Nephron (organoid): ENCODE measurements around the gene HCST.
"Not testable (repeated sequence)": the region's sequence is repeated elsewhere in the genome, so short reads cannot be mapped to it uniquely, and the experiment has no call there.

Source experiments
- H3K27ac Mint-ChIP-seq, 3 experiments: 2 replicates each; pipeline ENCODE4 v1.8.0; 2020; ENCODE audit warnings: mixed read lengths in 3 of 3, mild to moderate bottlenecking in 2 of 3, moderate library complexity in 1 of 3
- H3K27me3 Mint-ChIP-seq: 2 replicates; pipeline ENCODE4 v1.8.0; 2021; ENCODE audit warnings: low read depth, mild to moderate bottlenecking, moderate library complexity, mixed read lengths
- H3K36me3 Mint-ChIP-seq: 2 replicates; pipeline ENCODE4 v1.8.0; 2020; ENCODE audit warnings: low read depth, mixed read lengths
- H3K4me1 Mint-ChIP-seq: 2 replicates; pipeline ENCODE4 v1.8.0; 2020; ENCODE audit warnings: mixed read lengths
- H3K4me3 Mint-ChIP-seq, 3 experiments: 2 replicates each; pipeline ENCODE4 v1.8.0; 2020; ENCODE audit warnings: mild to moderate bottlenecking in 3 of 3, mixed read lengths in 3 of 3, moderate library complexity in 2 of 3
- H3K9me3 Mint-ChIP-seq: 2 replicates; pipeline ENCODE4 v1.8.0; 2020; ENCODE audit warnings: mixed read lengths
- TF ChIP-seq, protein P1 (sequence below), 3 experiments: fragments of 200-600 bp; sonication (generic); IDR thresholded peaks; one replicate each; pipeline ENCODE4 v1.5.0; 2021; ENCODE audit warnings: antibody characterized with exemption in 3 of 3; ENCODE audit not compliant: unreplicated experiment in 3 of 3

Gene HCST

DNA sequence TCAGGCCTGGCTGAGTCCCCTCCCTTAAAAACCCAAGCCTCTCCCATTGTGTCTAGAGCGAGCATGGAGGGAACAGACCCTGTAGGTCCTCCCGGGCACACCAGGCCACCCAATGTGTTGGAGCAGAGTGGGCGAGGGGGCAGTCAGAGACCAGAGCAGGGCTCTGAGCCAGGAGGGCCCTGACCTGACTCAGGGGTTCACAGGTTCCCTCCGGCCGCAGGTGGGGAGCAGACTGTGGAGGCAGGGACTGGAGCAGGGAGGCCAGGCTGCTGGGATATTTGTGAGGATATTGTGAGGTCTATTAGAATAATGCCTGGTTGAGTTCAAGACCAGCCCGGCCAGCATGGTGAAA is 7.3 kb downstream of the HCST start:
- H3K9me3 Mint-ChIP-seq = no peaks in the 10 kb centered on the region
- no peak overlapping the region for H3K27ac Mint-ChIP-seq
- TF ChIP-seq, protein P1, sequence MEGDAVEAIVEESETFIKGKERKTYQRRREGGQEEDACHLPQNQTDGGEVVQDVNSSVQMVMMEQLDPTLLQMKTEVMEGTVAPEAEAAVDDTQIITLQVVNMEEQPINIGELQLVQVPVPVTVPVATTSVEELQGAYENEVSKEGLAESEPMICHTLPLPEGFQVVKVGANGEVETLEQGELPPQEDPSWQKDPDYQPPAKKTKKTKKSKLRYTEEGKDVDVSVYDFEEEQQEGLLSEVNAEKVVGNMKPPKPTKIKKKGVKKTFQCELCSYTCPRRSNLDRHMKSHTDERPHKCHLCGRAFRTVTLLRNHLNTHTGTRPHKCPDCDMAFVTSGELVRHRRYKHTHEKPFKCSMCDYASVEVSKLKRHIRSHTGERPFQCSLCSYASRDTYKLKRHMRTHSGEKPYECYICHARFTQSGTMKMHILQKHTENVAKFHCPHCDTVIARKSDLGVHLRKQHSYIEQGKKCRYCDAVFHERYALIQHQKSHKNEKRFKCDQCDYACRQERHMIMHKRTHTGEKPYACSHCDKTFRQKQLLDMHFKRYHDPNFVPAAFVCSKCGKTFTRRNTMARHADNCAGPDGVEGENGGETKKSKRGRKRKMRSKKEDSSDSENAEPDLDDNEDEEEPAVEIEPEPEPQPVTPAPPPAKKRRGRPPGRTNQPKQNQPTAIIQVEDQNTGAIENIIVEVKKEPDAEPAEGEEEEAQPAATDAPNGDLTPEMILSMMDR (IDR thresholded peaks at IDR 0.05; ENCODE audit: unreplicated experiment in 3 of 3) = no peak
- no peaks in the 10 kb centered on the region for H3K36me3 Mint-ChIP-seq
- H3K27me3 Mint-ChIP-seq = peaks cover 4% of the 10 kb centered on the region
- H3K4me1 Mint-ChIP-seq = no peaks in the 10 kb centered on the region
- H3K4me3 Mint-ChIP-seq = no peak overlapping the region

DNA sequence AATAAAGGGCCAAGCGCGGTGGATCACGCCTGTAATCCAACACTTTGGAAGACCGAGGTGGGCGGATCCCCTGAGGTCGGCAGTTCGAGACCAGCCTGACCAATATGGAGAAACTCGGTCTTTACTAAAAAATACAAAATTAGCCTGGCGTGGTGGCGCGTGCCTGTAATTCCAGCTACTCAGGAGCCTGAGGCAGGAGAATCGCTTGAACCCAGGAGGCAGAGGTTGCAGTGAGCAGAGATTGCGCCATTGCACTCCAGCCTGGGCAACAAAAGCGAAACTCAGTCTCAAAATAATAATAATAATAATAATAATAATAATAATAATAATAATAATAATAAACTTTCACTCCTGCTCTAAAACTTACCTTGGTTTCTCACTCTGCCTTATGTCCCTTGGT is 8.0 kb downstream of the HCST start:
- not testable (repeated sequence) for H3K27ac Mint-ChIP-seq, H3K27me3 Mint-ChIP-seq, H3K36me3 Mint-ChIP-seq, H3K4me1 Mint-ChIP-seq, H3K9me3 Mint-ChIP-seq, H3K4me3 Mint-ChIP-seq

DNA sequence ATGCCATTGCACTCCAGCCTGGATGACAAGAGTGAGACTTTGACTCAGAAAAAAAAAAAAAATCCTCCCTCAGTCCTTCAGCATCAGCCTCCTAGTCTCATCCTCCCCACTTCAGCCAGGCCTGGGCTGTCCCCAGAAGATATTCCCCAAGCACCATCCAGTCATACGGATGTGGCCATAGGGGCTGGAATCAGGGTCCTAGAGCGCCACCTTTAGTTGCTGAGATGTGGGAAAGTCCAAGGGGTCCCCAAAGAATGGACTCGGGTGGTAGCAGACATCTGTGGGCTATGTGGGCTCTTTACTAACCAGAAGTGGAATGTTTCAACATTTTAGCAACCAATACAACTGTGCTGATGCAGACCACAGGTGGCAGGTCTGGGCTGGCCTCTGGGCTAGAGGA is 8.8 kb downstream of the HCST start:
- Mint-ChIP-seq H3K27ac (no peak overlapping the region), H3K27me3 (peaks cover 4% of the 10 kb centered on the region), H3K9me3 (no peaks in the 10 kb centered on the region), H3K4me1 (no peaks in the 10 kb centered on the region), H3K36me3 (no peaks in the 10 kb centered on the region), H3K4me3 (no peak overlapping the region)
- TF ChIP-seq, protein P1 (IDR thresholded peaks at IDR 0.05; ENCODE audit: unreplicated experiment in 3 of 3) = no peak

DNA sequence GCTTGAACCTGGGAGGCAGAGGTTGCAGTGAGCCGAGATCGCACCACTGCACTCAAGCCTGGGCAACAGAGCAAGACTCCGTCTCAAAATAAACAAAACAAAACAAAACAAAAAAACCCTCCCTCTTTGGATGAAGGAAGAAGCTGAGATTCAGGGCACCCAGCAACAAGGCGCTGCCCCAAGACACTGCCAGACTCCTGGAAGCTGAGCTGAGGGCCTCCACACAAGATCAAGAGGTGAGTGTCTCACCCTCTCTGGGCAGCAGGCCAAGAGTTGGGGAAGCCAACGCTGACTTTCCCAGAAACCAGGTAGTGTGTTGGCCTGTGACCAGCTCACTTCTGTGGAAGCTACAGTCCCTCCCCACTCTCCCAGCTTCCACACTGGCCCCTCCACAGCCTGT is 9.5 kb downstream of the HCST start:
- no peak overlapping the region for H3K4me3 Mint-ChIP-seq
- no peak overlapping the region for H3K27ac Mint-ChIP-seq
- peaks cover 4% of the 10 kb centered on the region for H3K27me3 Mint-ChIP-seq
- TF ChIP-seq, protein P1 (IDR thresholded peaks at IDR 0.05; ENCODE audit: unreplicated experiment in 3 of 3) = no peak
- H3K36me3 Mint-ChIP-seq = no peaks in the 10 kb centered on the region
- H3K9me3 Mint-ChIP-seq = no peaks in the 10 kb centered on the region
- no peaks in the 10 kb centered on the region for H3K4me1 Mint-ChIP-seq

DNA sequence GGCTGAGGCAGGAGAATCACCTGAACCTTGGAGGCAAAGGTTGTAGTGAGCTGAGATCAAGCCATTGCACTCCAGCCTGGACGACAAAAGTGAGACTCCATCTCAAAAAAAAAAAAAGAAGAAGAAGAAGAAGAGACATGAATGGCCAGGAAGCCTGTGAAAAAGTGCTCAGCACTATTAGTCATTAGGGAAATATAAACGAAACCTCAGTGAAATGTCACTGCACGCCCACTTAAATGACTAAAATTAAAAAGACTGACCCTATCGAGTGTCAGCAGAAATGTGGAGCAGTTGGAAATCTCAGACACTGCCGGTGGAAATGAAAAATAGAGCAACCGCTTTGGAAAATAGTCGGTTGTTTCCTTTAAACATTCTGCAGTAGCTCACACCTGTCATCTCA is 11.3 kb downstream of the HCST start:
- Mint-ChIP-seq H3K27ac (no peak overlapping the region), H3K27me3 (peaks cover 4% of the 10 kb centered on the region), H3K36me3 (no peaks in the 10 kb centered on the region), H3K4me3 (no peak overlapping the region), H3K9me3 (no peaks in the 10 kb centered on the region), H3K4me1 (no peaks in the 10 kb centered on the region)
- TF ChIP-seq, protein P1 (IDR thresholded peaks at IDR 0.05; ENCODE audit: unreplicated experiment in 3 of 3) = no peak

DNA sequence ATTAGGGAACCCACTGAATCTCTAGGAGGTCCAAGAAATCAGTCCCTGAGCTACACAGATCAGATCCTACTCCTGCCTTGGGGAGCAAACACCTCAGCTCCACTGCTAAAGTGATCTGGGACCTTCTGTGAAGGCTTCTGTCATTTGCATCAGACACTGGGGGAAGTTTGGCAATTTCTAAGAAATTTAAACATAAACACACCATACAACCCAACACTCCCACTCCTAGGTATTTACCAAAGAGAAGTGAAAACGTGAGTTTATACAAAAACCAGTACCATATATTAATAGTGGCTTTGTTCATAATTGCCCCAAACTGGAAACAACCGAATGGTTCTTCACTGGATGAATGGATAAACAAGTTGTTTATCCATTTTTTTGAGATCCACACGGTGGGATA is 13.1 kb downstream of the HCST start:
- Mint-ChIP-seq H3K27me3 (no peaks in the 10 kb centered on the region), H3K9me3 (no peaks in the 10 kb centered on the region), H3K4me1 (no peaks in the 10 kb centered on the region), H3K4me3 (no peak overlapping the region), H3K27ac (no peak overlapping the region), H3K36me3 (no peaks in the 10 kb centered on the region)
- TF ChIP-seq, protein P1 (IDR thresholded peaks at IDR 0.05; ENCODE audit: unreplicated experiment in 3 of 3) = no peak

DNA sequence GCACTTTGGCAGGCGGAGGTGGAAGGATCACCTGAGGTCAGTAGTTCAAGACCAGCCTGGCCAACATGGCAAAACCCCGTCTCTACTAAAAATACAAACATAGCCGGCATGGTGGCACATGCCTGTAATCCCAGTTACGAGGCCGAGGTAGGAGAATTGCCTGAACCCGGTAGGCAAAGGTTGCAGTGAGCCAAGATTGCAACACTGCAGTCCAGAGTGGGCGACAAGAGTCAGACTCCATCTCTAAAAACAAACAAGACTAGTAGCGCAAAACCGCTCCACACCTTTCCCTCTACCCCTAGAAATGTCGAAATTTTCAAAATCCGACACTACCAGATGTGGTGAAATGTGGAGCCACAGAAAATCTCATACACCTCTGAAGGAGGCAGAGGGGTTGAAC is 17.0 kb downstream of the HCST start:
- TF ChIP-seq, protein P1 (IDR thresholded peaks at IDR 0.05; ENCODE audit: unreplicated experiment in 3 of 3) = no peak
- Mint-ChIP-seq H3K9me3 (no peaks in the 10 kb centered on the region), H3K4me1 (no peaks in the 10 kb centered on the region), H3K4me3 (no peak overlapping the region), H3K27me3 (no peaks in the 10 kb centered on the region), H3K36me3 (no peaks in the 10 kb centered on the region), H3K27ac (no peak overlapping the region)
